K562 (cell line): ENCODE data around the gene PNPLA7. TPM values are rescaled to one million over a fixed set of nuclear protein-coding genes. Genes with fewer than 3 reads are reported as not detected.

ENCODE experiments used
- BCL6 ChIP-seq: fragments of 250-450 bp; sonication (Bioruptor Pico); IDR thresholded peaks from 2 replicates; pipeline ENCODE4 v1.4.0; 2020
- BHLHE40 ChIP-seq: IDR thresholded peaks from 2 replicates; pipeline ENCODE4 v1.6.1; 2011; ENCODE audit warnings: low read length, improper control_type of control experiment
- C11orf30 ChIP-seq: fragments of 450-650 bp; IDR thresholded peaks from 2 replicates; pipeline ENCODE4 v1.6.1; 2016; ENCODE audit warnings: low read depth, mild to moderate bottlenecking
- EP400 ChIP-seq: fragments of 450-650 bp; IDR thresholded peaks from 2 replicates; pipeline ENCODE4 v1.6.1; 2017; ENCODE audit warnings: antibody characterized with exemption, mild to moderate bottlenecking, moderate library complexity
- FOXK1 ChIP-seq: sonication (generic); formaldehyde crosslinking; IDR thresholded peaks from 2 replicates; pipeline ENCODE4 v1.8.0; 2022; ENCODE audit warnings: missing genetic modification reagents, mild to moderate bottlenecking, borderline replicate concordance
- SPI1 ChIP-seq: IDR thresholded peaks from 2 replicates; pipeline ENCODE4 v1.6.1; 2011; ENCODE audit warnings: low read depth, low read length, control low read depth, borderline replicate concordance
- TRIM24 ChIP-seq, 2 experiments: fragments of 450-650 bp; IDR thresholded peaks; 2 replicates each; pipeline ENCODE4 v1.6.1; 2016
- ZNF23 ChIP-seq: fragments of 250-450 bp; sonication (Bioruptor Pico); IDR thresholded peaks from 2 replicates; pipeline ENCODE4 v1.4.0; 2020; ENCODE audit warnings: mild to moderate bottlenecking
- polyA plus RNA-seq, 8 experiments: library from polyadenylated mRNA; depleted of rRNA in 4 of 8; stranded (reverse) in 5 of 8; unstranded in 3 of 8; fragments of >200 nt; fragmentation: Nextera tagmentation in 2 of 8; fragmentation: Illumina TruSeq in 1 of 8; extraction: Ambion mirVana in 2 of 8; extraction: Trizol in 1 of 8; gene quantifications; 2 replicates each; pipeline versions ENCODE4 v1.2.1 to v1.2.3, GENCODE V29; 2011 to 2014; ENCODE audit warnings: inconsistent platforms in 1 of 8, missing spikeins in 1 of 8
- total RNA-seq, 7 experiments: library from RNA; depleted of rRNA in 6 of 7; stranded (reverse); fragments of >200 nt in 6 of 7; fragmentation: Illumina TruSeq in 2 of 7; extraction: Trizol in 2 of 7; gene quantifications; 2 replicates each; pipeline versions ENCODE4 v1.2.1 to v1.2.3, GENCODE V29; 2011 to 2021; ENCODE audit warnings: low replicate concordance in 1 of 7
- TF ChIP-seq, protein P1 (sequence below): sonication (generic); formaldehyde crosslinking; IDR thresholded peaks from 2 replicates; pipeline ENCODE4 v1.8.0; 2023; ENCODE audit warnings: mild to moderate bottlenecking, missing genetic modification reagents
- TF ChIP-seq, protein P2 (sequence below): fragments of 450-650 bp; formaldehyde crosslinking; IDR thresholded peaks from 2 replicates; pipeline ENCODE4 v1.4.0; 2022; ENCODE audit warnings: missing genetic modification characterization
- TF ChIP-seq, protein P3 (sequence below): sonication (generic); formaldehyde crosslinking; IDR thresholded peaks from 2 replicates; pipeline ENCODE4 v1.8.1; 2023; ENCODE audit warnings: missing genetic modification reagents, mild to moderate bottlenecking, borderline replicate concordance
- TF ChIP-seq, protein P4 (sequence below): fragments of 450-650 bp; formaldehyde crosslinking; IDR thresholded peaks from 2 replicates; pipeline ENCODE4 v1.4.0; 2020; ENCODE audit warnings: mild to moderate bottlenecking, mixed read lengths
- TF ChIP-seq, protein P5 (sequence below): sonication (generic); formaldehyde crosslinking; IDR thresholded peaks from 2 replicates; pipeline ENCODE4 v1.8.0; 2022; ENCODE audit warnings: missing genetic modification reagents, mild to moderate bottlenecking, moderate library complexity, borderline replicate concordance

The PNPLA7 gene
- total and polyA plus RNA-seq, 9 of the 15 experiments (the other 6 are each of a cell fraction or from before 2014, with no cell fraction given), result 0.01 to 0.85 (median 0.19) TPM; not detected in 1

DNA sequence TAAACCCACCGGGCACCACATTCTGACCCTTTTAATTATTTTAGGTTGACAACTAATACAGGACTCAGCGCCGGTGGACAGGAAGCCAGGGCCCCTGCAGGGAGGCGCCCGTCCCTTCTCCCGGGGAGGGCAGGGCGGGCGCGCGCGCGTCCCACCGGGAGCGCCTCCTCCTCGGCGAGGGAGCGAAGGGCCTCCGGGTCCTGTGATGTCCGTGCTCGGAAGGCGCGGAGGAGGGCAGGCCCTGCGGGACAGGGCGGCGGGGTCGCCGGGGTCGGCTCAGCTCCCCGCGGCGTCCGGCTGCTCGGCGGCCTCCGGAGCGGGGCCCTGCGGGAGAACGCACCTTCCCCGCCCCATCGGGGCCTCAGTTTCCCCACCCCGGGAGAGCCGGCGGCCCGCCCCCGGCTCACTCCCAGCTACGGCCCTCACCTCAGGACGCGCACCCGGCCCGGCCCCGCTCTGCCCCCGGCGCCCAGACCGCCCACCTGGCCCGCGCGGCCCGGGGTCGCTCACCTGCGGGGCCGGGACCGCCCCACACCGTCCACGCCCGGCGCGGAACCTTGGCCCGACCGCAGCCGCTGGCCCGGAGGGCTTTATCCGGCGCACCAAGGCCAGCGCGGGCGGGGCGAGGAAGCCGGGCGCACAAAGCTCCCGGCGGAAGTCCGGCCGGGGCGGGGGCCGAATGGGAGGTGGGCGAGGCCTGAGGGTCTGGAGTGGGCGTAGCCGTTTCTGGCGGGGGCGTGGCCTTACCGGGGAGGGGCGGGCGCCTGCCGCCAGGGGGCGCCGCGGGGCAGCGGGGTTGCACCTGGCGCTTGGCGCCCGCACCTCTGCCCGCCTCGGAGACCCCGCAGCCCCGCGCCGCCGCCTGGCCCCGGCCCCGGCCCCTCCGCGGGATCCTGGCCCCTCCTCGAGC lies 127.3 kb downstream of the PNPLA7 start, which contains the start of the genes EXD3 and NOXA1 (continued):
- TF ChIP-seq, protein P1, sequence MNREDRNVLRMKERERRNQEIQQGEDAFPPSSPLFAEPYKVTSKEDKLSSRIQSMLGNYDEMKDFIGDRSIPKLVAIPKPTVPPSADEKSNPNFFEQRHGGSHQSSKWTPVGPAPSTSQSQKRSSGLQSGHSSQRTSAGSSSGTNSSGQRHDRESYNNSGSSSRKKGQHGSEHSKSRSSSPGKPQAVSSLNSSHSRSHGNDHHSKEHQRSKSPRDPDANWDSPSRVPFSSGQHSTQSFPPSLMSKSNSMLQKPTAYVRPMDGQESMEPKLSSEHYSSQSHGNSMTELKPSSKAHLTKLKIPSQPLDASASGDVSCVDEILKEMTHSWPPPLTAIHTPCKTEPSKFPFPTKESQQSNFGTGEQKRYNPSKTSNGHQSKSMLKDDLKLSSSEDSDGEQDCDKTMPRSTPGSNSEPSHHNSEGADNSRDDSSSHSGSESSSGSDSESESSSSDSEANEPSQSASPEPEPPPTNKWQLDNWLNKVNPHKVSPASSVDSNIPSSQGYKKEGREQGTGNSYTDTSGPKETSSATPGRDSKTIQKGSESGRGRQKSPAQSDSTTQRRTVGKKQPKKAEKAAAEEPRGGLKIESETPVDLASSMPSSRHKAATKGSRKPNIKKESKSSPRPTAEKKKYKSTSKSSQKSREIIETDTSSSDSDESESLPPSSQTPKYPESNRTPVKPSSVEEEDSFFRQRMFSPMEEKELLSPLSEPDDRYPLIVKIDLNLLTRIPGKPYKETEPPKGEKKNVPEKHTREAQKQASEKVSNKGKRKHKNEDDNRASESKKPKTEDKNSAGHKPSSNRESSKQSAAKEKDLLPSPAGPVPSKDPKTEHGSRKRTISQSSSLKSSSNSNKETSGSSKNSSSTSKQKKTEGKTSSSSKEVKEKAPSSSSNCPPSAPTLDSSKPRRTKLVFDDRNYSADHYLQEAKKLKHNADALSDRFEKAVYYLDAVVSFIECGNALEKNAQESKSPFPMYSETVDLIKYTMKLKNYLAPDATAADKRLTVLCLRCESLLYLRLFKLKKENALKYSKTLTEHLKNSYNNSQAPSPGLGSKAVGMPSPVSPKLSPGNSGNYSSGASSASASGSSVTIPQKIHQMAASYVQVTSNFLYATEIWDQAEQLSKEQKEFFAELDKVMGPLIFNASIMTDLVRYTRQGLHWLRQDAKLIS (CRISPR knock-in tag), result peak; percentile 4; the same call in 1 of the 2 replicates
- TF ChIP-seq, protein P2, sequence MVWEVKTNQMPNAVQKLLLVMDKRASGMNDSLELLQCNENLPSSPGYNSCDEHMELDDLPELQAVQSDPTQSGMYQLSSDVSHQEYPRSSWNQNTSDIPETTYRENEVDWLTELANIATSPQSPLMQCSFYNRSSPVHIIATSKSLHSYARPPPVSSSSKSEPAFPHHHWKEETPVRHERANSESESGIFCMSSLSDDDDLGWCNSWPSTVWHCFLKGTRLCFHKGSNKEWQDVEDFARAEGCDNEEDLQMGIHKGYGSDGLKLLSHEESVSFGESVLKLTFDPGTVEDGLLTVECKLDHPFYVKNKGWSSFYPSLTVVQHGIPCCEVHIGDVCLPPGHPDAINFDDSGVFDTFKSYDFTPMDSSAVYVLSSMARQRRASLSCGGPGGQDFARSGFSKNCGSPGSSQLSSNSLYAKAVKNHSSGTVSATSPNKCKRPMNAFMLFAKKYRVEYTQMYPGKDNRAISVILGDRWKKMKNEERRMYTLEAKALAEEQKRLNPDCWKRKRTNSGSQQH, result no peak
- TF ChIP-seq, protein P3, sequence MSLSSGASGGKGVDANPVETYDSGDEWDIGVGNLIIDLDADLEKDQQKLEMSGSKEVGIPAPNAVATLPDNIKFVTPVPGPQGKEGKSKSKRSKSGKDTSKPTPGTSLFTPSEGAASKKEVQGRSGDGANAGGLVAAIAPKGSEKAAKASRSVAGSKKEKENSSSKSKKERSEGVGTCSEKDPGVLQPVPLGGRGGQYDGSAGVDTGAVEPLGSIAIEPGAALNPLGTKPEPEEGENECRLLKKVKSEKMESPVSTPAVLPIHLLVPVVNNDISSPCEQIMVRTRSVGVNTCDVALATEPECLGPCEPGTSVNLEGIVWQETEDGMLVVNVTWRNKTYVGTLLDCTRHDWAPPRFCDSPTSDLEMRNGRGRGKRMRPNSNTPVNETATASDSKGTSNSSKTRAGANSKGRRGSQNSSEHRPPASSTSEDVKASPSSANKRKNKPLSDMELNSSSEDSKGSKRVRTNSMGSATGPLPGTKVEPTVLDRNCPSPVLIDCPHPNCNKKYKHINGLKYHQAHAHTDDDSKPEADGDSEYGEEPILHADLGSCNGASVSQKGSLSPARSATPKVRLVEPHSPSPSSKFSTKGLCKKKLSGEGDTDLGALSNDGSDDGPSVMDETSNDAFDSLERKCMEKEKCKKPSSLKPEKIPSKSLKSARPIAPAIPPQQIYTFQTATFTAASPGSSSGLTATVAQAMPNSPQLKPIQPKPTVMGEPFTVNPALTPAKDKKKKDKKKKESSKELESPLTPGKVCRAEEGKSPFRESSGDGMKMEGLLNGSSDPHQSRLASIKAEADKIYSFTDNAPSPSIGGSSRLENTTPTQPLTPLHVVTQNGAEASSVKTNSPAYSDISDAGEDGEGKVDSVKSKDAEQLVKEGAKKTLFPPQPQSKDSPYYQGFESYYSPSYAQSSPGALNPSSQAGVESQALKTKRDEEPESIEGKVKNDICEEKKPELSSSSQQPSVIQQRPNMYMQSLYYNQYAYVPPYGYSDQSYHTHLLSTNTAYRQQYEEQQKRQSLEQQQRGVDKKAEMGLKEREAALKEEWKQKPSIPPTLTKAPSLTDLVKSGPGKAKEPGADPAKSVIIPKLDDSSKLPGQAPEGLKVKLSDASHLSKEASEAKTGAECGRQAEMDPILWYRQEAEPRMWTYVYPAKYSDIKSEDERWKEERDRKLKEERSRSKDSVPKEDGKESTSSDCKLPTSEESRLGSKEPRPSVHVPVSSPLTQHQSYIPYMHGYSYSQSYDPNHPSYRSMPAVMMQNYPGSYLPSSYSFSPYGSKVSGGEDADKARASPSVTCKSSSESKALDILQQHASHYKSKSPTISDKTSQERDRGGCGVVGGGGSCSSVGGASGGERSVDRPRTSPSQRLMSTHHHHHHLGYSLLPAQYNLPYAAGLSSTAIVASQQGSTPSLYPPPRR (CRISPR knock-in tag), result peak; percentile 52; the same call in 1 of the 2 replicates
- TF ChIP-seq ZNF23 (CRISPR knock-in tag) (no peak), C11orf30 (peak; percentile 68), SPI1 (peak; percentile 38; the same call in 1 of the 2 replicates), TRIM24 (IDR thresholded peaks at IDR 0.05) (peak in 1 of 2 experiments; percentile 97; a peak in 2 of 4 replicates), EP400 (peak; percentile 37; the same call in 1 of the 2 replicates), BCL6 (CRISPR knock-in tag) (no peak), FOXK1 (CRISPR knock-in tag) (no peak), BHLHE40 (peak; percentile 48)
- TF ChIP-seq, protein P4, sequence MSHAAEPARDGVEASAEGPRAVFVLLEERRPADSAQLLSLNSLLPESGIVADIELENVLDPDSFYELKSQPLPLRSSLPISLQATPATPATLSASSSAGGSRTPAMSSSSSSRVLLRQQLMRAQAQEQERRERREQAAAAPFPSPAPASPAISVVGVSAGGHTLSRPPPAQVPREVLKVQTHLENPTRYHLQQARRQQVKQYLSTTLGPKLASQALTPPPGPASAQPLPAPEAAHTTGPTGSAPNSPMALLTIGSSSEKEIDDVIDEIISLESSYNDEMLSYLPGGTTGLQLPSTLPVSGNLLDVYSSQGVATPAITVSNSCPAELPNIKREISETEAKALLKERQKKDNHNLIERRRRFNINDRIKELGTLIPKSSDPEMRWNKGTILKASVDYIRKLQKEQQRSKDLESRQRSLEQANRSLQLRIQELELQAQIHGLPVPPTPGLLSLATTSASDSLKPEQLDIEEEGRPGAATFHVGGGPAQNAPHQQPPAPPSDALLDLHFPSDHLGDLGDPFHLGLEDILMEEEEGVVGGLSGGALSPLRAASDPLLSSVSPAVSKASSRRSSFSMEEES (CRISPR knock-in tag), result no peak
- TF ChIP-seq, protein P5, sequence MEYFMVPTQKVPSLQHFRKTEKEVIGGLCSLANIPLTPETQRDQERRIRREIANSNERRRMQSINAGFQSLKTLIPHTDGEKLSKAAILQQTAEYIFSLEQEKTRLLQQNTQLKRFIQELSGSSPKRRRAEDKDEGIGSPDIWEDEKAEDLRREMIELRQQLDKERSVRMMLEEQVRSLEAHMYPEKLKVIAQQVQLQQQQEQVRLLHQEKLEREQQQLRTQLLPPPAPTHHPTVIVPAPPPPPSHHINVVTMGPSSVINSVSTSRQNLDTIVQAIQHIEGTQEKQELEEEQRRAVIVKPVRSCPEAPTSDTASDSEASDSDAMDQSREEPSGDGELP, result peak; percentile 65
